ENCODE measurements around the gene SLC32A1.

The SLC32A1 gene

GRCh38 chr20:38723848-38724625 lies at the start of gene SLC32A1:
TSS of gene SLC32A1 (plus strand) at chr20:38724486. CDS start at chr20:38724725, 239 bp downstream.
- DNase-seq (ENCODE audit: low read depth in 2 of 2), result no peak

GRCh38 chr20:38674765-38675133 lies 49.5 kb upstream of the SLC32A1 start:
- no peak for DNase-seq (ENCODE audit: low read depth in 2 of 2)

- DNase-seq (ENCODE audit: low read depth in 2 of 2), result no peak
Observed at GRCh38 chr20:38676576-38676975, 47.7 kb upstream of the SLC32A1 start.

GRCh38 chr20:38680500-38681306 lies 43.6 kb upstream of the SLC32A1 start:
- no peak for DNase-seq (ENCODE audit: low read depth in 2 of 2)

GRCh38 chr20:38685271-38685670 lies 39.0 kb upstream of the SLC32A1 start:
- no peak for DNase-seq (ENCODE audit: low read depth in 2 of 2)

- no peak for DNase-seq (ENCODE audit: low read depth in 2 of 2)
Observed at GRCh38 chr20:38685853-38686473, 38.3 kb upstream of the SLC32A1 start.

- DNase-seq (ENCODE audit: low read depth in 2 of 2), result peak in 1 of 2 donors; percentile 19
Observed at GRCh38 chr20:38692436-38693411, 31.6 kb upstream of the SLC32A1 start.

- DNase-seq (ENCODE audit: low read depth in 2 of 2), result no peak
Observed at GRCh38 chr20:38697306-38697705, 27.0 kb upstream of the SLC32A1 start.

GRCh38 chr20:38698541-38698940 lies 25.7 kb upstream of the SLC32A1 start:
- no peak for DNase-seq (ENCODE audit: low read depth in 2 of 2)

GRCh38 chr20:38700141-38700540 lies 24.1 kb upstream of the SLC32A1 start:
- DNase-seq (ENCODE audit: low read depth in 2 of 2), result no peak

GRCh38 chr20:38700926-38701325 lies 23.4 kb upstream of the SLC32A1 start:
- DNase-seq (ENCODE audit: low read depth in 2 of 2), result no peak

- no peak for DNase-seq (ENCODE audit: low read depth in 2 of 2)
Observed at GRCh38 chr20:38703526-38703925, 20.8 kb upstream of the SLC32A1 start.

GRCh38 chr20:38704136-38704535 lies 20.1 kb upstream of the SLC32A1 start:
- no peak for DNase-seq (ENCODE audit: low read depth in 2 of 2)

- DNase-seq (ENCODE audit: low read depth in 2 of 2), result no peak
Observed at GRCh38 chr20:38706509-38706908, 17.8 kb upstream of the SLC32A1 start.

GRCh38 chr20:38714308-38714707 lies 10.0 kb upstream of the SLC32A1 start:
- DNase-seq (ENCODE audit: low read depth in 2 of 2), result no peak

GRCh38 chr20:38715646-38716045 lies 8.6 kb upstream of the SLC32A1 start:
- no peak for DNase-seq (ENCODE audit: low read depth in 2 of 2)

GRCh38 chr20:38722683-38723016 lies 1.6 kb upstream of the SLC32A1 start:
- DNase-seq (ENCODE audit: low read depth in 2 of 2), result no peak

GRCh38 chr20:38723017-38723847 lies 1.1 kb upstream of the SLC32A1 start:
- no peak for DNase-seq (ENCODE audit: low read depth in 2 of 2)

GRCh38 chr20:38724626-38725147 lies 401 bp downstream of the SLC32A1 start:
- no peak for DNase-seq (ENCODE audit: low read depth in 2 of 2)

- DNase-seq (ENCODE audit: low read depth in 2 of 2), result no peak
Observed at GRCh38 chr20:38725148-38725901, 1.0 kb downstream of the SLC32A1 start.
